ENCODE measurements around the gene ZNF428. TPM values are rescaled to one million over a fixed set of nuclear protein-coding genes. Genes with fewer than 3 reads are reported as not detected.

ZNF428 gene
- total RNA-seq, 2 experiments from 2014 or later = 28.5 to 98.1 TPM

- POLR2A ChIA-PET = no interaction called here
- Histone ChIP-seq H3K4me1 (ENCODE audit: insufficient read depth, low read length, poor library complexity, severe bottlenecking) (peaks cover 7% of the 10 kb centered on the region), H3K4me3 (ENCODE audit: low read depth, low read length, poor library complexity, severe bottlenecking) (no peak overlapping the region), H3K36me3 (ENCODE audit: insufficient read depth, low read length) (no peaks in the 10 kb centered on the region), H2AFZ (ENCODE audit: low read length) (0 out of 2 replicates have a peak overlapping the region, but pooled peaks have one; percentile 39), H3K27ac (ENCODE audit: low read depth, low read length, poor library complexity, severe bottlenecking) (no peak overlapping the region), H3K9me2 (ENCODE audit: insufficient read depth, low read length) (no peaks in the 10 kb centered on the region), H3K79me2 (ENCODE audit: insufficient read depth, low read depth, low read length) (no peaks in the 10 kb centered on the region), H4K20me1 (ENCODE audit: insufficient read depth, low read length) (no peaks in the 10 kb centered on the region), H3K4me2 (ENCODE audit: low read length) (peak overlapping the region; percentile 48), H3K9me3 (ENCODE audit: low read length) (no peaks in the 10 kb centered on the region)
- no TSS peak for BruUV-seq (replicated peaks)
- CTCF ChIA-PET (ENCODE audit: unreplicated experiment) = no interaction called here
- DNase-seq (ENCODE audit: low spot score) = peak; percentile 33
- intact Hi-C loops (cut with micrococcal nuclease; ENCODE audit: unreplicated experiment) = loop anchor here (10.0 kb wide), 1 partner anchor 61 kb away; no protein-coding TSS in a partner anchor
- TF ChIP-seq CTCF (conservative IDR thresholded peaks at IDR 0.05; ENCODE audit: low read length) = no peak
- TF ChIP-seq EZH2phosphoT487 (IDR thresholded peaks at IDR 0.05; ENCODE audit: borderline replicate concordance, low read depth, low read length) = no peak
Measured at GRCh38 chr19:43664018-43664417, 44.6 kb upstream of the ZNF428 start.

GRCh38 chr19:43662487-43662886 is 43.1 kb upstream of the ZNF428 start:
- Histone ChIP-seq H3K9me2 (ENCODE audit: insufficient read depth, low read length) (no peaks in the 10 kb centered on the region), H3K4me1 (ENCODE audit: insufficient read depth, low read length, poor library complexity, severe bottlenecking) (peaks cover 7% of the 10 kb centered on the region), H3K27ac (ENCODE audit: low read depth, low read length, poor library complexity, severe bottlenecking) (no peak overlapping the region), H3K4me3 (ENCODE audit: low read depth, low read length, poor library complexity, severe bottlenecking) (no peak overlapping the region), H4K20me1 (ENCODE audit: insufficient read depth, low read length) (no peaks in the 10 kb centered on the region), H3K79me2 (ENCODE audit: insufficient read depth, low read depth, low read length) (no peaks in the 10 kb centered on the region), H3K36me3 (ENCODE audit: insufficient read depth, low read length) (no peaks in the 10 kb centered on the region), H3K4me2 (ENCODE audit: low read length) (no peak overlapping the region), H2AFZ (ENCODE audit: low read length) (no peak overlapping the region), H3K9me3 (ENCODE audit: low read length) (no peaks in the 10 kb centered on the region)
- CTCF ChIA-PET (ENCODE audit: unreplicated experiment) = no interaction called here
- POLR2A ChIA-PET = interaction anchor here (0.7 kb wide), 1 partner anchor 76 kb away, joined by 3 read pairs; no protein-coding TSS in a partner anchor
- DNase-seq (ENCODE audit: low spot score) = no peak
- no TSS peak for BruUV-seq (replicated peaks)
- intact Hi-C loops (cut with micrococcal nuclease; ENCODE audit: unreplicated experiment) = loop anchor here (10.0 kb wide), 1 partner anchor 62 kb away; no protein-coding TSS in a partner anchor
- TF ChIP-seq CTCF (conservative IDR thresholded peaks at IDR 0.05; ENCODE audit: low read length) (0 out of 2 replicates have a peak, but pooled peaks have one; percentile 22), EZH2phosphoT487 (IDR thresholded peaks at IDR 0.05; ENCODE audit: borderline replicate concordance, low read depth, low read length) (no peak)

GRCh38 chr19:43660971-43661360 is 41.5 kb upstream of the ZNF428 start:
- Histone ChIP-seq H3K4me3 (ENCODE audit: low read depth, low read length, poor library complexity, severe bottlenecking) (no peak overlapping the region), H3K9me2 (ENCODE audit: insufficient read depth, low read length) (no peaks in the 10 kb centered on the region), H3K36me3 (ENCODE audit: insufficient read depth, low read length) (no peaks in the 10 kb centered on the region), H2AFZ (ENCODE audit: low read length) (no peak overlapping the region), H3K27ac (ENCODE audit: low read depth, low read length, poor library complexity, severe bottlenecking) (no peak overlapping the region), H3K9me3 (ENCODE audit: low read length) (no peaks in the 10 kb centered on the region), H3K4me2 (ENCODE audit: low read length) (no peak overlapping the region), H3K4me1 (ENCODE audit: insufficient read depth, low read length, poor library complexity, severe bottlenecking) (peaks cover 7% of the 10 kb centered on the region), H4K20me1 (ENCODE audit: insufficient read depth, low read length) (no peaks in the 10 kb centered on the region), H3K79me2 (ENCODE audit: insufficient read depth, low read depth, low read length) (no peaks in the 10 kb centered on the region)
- ChIA-PET POLR2A (no interaction called here), CTCF (ENCODE audit: unreplicated experiment) (no interaction called here)
- no TSS peak for BruUV-seq (replicated peaks)
- intact Hi-C loops (cut with micrococcal nuclease; ENCODE audit: unreplicated experiment) = loop anchor here (10.0 kb wide), 1 partner anchor 64 kb away; no protein-coding TSS in a partner anchor
- DNase-seq (ENCODE audit: low spot score) = no peak
- TF ChIP-seq EZH2phosphoT487 (IDR thresholded peaks at IDR 0.05; ENCODE audit: borderline replicate concordance, low read depth, low read length) (no peak), CTCF (conservative IDR thresholded peaks at IDR 0.05; ENCODE audit: low read length) (no peak)
